ENCODE measurements around the gene SHB. TPM values are rescaled to one million over a fixed set of nuclear protein-coding genes. Genes with fewer than 3 reads are reported as not detected.

Gene SHB
- total and polyA plus RNA-seq, 5 donors, result 14.5 to 38.9 (median 30.4) TPM

DNA sequence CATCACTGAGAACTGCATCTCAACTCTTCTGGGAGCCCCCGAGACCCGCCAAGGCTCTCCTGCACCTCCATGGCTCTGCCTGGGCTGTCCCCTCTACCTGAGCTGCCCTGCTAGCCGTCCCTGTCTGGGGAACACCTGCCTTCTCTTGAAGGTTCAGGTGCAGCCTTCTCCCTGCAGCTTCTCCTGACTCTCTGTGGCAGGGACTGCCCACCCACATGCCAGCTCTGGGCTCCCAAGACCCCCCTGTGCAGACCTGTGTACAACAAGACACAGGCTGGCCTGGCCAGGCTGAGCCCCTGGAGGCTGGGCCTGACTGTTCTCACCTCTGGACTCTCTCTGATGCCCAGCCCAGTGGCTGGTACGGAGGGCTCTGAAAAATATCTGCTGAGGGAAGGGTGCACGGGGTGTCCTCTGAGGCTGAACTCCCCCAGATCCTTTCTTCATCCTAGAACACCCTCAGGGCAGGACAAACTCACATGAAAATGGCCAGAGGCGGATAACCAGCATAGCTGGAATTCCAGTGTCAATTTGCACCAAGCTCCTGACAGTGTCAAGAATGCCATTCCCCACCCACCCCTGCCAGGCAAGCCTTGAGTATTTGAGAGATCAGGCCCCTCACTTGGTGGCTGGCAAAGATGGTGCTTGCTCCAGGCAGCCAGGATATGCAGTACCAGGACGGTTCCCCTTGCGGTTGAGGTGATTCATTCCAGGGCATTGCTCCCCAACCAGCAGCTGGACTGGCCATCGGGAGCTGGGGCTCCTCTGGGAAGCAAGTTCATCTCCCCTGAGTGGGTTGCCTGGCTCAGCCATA lies 124.2 kb downstream of the SHB start:
- 82% methylated on average over 9 of the region's 9 CpGs for WGBS
- Histone ChIP-seq H3K9me3 (ENCODE audit: control insufficient read depth, low read length) (no peaks in the 10 kb centered on the region), H3K4me1 (ENCODE audit: control insufficient read depth, insufficient read depth, low read length) (peaks cover 20% of the 10 kb centered on the region), H3K27ac (ENCODE audit: low read length) (no peak overlapping the region), H3K4me3 (ENCODE audit: low read length) (no peak overlapping the region), H3K27me3 (ENCODE audit: control insufficient read depth, insufficient read depth) (no peaks in the 10 kb centered on the region)
- intact Hi-C loops (cut with DNase I), result no loop called here
- peak; percentile 2 to 9 for ATAC-seq
- DNase-seq, result peak in 2 of 3 donors; percentile 11 to 58

DNA sequence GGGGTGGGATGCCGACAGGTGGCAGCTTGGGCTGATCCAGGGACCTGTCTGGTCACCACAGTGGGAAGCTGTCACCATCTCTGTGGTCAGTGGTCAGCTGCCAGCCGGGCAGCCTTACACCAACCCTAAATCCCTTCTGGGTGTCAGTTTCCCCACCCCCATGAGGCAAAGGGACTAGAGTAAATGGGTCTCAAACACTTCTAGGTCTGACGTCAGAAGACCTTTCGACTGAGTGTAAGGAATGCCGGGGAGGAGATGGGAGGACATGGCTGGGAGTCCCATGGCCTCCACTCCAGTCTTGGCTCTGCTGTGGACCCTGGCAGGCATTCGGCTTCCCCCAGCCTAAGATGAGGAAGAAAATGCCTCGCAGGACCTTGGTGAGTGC lies 124.8 kb downstream of the SHB start:
- WGBS, result 71% methylated on average over 7 of the region's 7 CpGs
- DNase-seq (peak in 2 of 3 donors; percentile 36), ATAC-seq (peak in 1 of 2 donors; percentile 15)

DNA sequence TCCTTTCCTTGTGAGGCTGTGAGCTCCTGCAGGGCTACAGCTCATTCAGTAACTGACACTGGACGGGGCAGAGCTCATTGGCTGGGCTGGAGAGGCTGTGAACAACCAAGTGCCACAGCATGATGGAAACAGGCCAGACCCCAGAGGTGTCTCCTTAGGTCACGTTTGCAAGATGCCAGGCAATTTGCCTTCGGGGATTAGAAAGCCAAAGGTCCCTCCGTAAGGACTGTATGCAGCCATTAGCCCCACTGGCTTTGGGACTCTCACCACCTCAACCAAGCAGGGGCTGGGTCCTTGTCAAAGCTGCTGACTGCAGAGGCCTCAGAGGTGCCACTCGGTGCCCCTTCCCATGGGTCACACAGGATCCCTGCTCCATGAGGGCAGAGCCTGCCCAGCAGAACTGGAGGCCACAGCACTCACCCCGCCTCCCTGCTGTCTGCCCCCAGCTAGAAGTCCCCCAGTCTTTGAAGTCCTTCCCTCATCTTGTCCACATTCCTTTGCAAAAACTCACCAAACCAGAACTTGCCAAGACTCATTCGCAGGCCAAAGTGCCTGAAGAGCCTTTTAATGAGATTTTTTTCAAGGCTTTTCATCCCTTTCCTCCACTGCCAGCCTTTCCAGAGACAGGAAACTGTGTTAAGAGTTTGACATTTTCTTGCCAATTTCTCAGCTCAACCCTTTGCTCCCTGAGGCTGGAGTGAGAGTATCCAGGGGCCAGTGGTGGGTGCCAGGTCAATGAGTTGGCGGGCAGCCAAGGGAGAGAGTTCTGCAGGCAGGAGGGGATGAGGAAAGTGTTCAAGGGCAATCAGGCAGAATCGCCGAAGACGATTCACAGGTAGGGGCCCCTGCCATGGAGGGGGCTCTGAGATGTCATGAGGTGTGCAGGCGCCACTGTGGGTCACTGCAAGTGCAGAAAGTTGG lies 125.4 kb downstream of the SHB start:
- no peaks in the 10 kb centered on the region for H3K9me3 ChIP-seq (ENCODE audit: control insufficient read depth, low read length)
- no peak overlapping the region for H3K4me3 ChIP-seq (ENCODE audit: low read length)
- ATAC-seq (peak; percentile 15 to 31), DNase-seq (peak; percentile 50 to 76 (median 74))
- peaks cover 26% of the 10 kb centered on the region for H3K4me1 ChIP-seq (ENCODE audit: control insufficient read depth, insufficient read depth, low read length)
- H3K27me3 ChIP-seq (ENCODE audit: control insufficient read depth, insufficient read depth), result no peaks in the 10 kb centered on the region
- 55% methylated on average over 12 of the region's 12 CpGs for WGBS
- intact Hi-C loops (cut with DNase I), result no loop called here
- H3K27ac ChIP-seq (ENCODE audit: low read length), result no peak overlapping the region

More for the DNA sequence above, 124.8 kb downstream of the SHB start:
- no peaks in the 10 kb centered on the region for H3K9me3 ChIP-seq (ENCODE audit: control insufficient read depth, low read length)
- H3K27ac ChIP-seq (ENCODE audit: low read length), result no peak overlapping the region
- H3K4me3 ChIP-seq (ENCODE audit: low read length), result no peak overlapping the region
- peaks cover 20% of the 10 kb centered on the region for H3K4me1 ChIP-seq (ENCODE audit: control insufficient read depth, insufficient read depth, low read length)
- intact Hi-C loops (cut with DNase I), result no loop called here
- no peaks in the 10 kb centered on the region for H3K27me3 ChIP-seq (ENCODE audit: control insufficient read depth, insufficient read depth)

DNA sequence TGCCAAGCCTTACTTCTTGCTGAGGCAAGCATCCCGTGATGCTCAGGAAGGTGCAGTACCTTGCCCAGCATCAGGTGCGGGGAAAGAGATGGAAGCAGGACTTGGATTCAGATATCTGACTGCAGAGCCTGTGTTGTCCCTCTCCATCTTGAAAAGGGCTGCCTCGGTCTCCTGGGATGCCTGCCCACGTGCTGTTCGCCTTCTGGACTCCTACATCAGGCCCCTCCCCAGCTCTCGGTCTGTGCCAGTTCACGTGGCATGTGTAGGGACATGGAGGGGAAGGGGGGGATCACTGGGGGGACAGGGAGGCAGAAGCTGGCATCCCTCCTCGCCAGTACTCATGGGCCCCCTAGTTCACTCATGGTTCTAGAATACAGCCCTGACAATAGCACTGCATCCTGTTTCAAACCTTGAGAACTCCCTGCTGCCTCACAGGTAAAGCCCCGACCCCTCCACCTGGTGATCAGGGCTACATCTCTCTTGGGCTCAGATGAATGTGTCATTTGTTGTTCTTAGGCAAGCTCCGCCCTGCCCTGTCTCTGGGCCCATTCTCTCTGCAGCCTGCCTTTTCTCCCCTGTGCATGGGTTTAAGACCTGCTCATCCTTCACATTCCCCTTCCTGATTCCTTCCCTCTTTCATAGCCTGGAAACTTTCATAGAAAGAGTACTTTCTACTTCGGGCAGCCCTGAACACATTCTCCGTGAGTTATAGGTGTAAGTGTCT lies 126.2 kb downstream of the SHB start:
- H3K9me3 ChIP-seq (ENCODE audit: control insufficient read depth, low read length), result no peaks in the 10 kb centered on the region
- H3K4me3 ChIP-seq (ENCODE audit: low read length), result no peak overlapping the region
- intact Hi-C loops (cut with DNase I), result no loop called here
- no peaks in the 10 kb centered on the region for H3K27me3 ChIP-seq (ENCODE audit: control insufficient read depth, insufficient read depth)
- H3K4me1 ChIP-seq (ENCODE audit: control insufficient read depth, insufficient read depth, low read length), result peaks cover 31% of the 10 kb centered on the region
- WGBS, result 75% methylated on average over 12 of the region's 12 CpGs
- ATAC-seq, result no peak
- no peak overlapping the region for H3K27ac ChIP-seq (ENCODE audit: low read length)
- DNase-seq, result peak in 2 of 3 donors; percentile 2 to 31

DNA sequence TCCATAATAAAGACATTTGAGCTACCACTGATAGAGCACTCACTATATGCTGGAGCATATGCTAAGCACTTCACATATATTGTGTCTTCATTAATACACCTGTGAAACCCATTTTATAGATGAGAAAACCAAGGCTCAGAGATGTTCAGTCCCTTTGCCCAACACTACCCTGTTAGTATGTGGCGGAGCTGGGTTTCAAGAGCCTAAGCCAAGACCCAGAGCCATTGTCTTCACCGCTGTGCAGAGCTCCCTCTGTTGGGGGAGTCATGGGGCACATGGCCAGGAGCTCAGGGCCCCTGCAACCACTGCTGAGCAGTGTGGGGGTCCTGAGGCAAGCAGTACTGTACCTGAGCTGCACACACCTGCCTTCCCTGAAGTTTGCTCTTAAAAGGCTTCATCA lies 127.8 kb downstream of the SHB start:
- intact Hi-C loops (cut with DNase I), result no loop called here
- ATAC-seq, result no peak
- DNase-seq, result peak in 1 of 3 donors; percentile 5
- no peaks in the 10 kb centered on the region for H3K27me3 ChIP-seq (ENCODE audit: control insufficient read depth, insufficient read depth)
- WGBS, result 98% methylated on average over 2 of the region's 2 CpGs
- no peaks in the 10 kb centered on the region for H3K9me3 ChIP-seq (ENCODE audit: control insufficient read depth, low read length)
- no peak overlapping the region for H3K27ac ChIP-seq (ENCODE audit: low read length)
- peaks cover 32% of the 10 kb centered on the region for H3K4me1 ChIP-seq (ENCODE audit: control insufficient read depth, insufficient read depth, low read length)
- H3K4me3 ChIP-seq (ENCODE audit: low read length), result no peak overlapping the region

DNA sequence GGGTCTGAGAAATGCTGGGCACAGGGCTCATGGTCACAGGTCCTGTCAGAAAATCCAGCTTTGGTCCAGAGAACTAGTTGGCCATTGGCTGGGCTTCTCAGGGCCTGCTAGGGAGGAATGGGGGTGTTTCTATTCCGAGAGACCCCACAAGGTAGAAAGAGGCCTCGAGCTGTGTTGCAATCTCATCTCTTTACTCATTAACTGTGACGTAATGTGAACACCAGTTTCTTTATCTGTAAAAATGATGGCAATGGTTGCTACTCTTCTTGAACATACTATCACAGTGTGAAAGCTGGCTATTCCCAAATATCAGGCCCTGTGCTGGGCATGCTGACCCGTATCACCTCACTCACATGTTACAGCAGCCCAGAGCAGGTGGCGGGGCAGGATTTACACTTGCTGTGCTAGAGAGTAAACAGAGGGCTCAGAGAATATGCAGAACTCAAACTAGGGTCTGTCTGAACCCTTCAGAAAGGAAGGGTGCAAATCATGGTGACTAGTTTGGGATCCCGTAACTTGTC lies 129.4 kb downstream of the SHB start:
- Histone ChIP-seq H3K4me1 (ENCODE audit: control insufficient read depth, insufficient read depth, low read length) (peaks cover 28% of the 10 kb centered on the region), H3K9me3 (ENCODE audit: control insufficient read depth, low read length) (no peaks in the 10 kb centered on the region), H3K27me3 (ENCODE audit: control insufficient read depth, insufficient read depth) (no peaks in the 10 kb centered on the region), H3K27ac (ENCODE audit: low read length) (no peak overlapping the region), H3K4me3 (ENCODE audit: low read length) (no peak overlapping the region)
- peak in 1 of 3 donors; percentile 22 for DNase-seq
- intact Hi-C loops (cut with DNase I), result loop anchor here in 1 of 4 donors (10.0 kb wide), 1 partner anchor 55 kb away; no protein-coding TSS in a partner anchor
- 79% methylated on average over 6 of the region's 6 CpGs for WGBS
- ATAC-seq, result no peak

DNA sequence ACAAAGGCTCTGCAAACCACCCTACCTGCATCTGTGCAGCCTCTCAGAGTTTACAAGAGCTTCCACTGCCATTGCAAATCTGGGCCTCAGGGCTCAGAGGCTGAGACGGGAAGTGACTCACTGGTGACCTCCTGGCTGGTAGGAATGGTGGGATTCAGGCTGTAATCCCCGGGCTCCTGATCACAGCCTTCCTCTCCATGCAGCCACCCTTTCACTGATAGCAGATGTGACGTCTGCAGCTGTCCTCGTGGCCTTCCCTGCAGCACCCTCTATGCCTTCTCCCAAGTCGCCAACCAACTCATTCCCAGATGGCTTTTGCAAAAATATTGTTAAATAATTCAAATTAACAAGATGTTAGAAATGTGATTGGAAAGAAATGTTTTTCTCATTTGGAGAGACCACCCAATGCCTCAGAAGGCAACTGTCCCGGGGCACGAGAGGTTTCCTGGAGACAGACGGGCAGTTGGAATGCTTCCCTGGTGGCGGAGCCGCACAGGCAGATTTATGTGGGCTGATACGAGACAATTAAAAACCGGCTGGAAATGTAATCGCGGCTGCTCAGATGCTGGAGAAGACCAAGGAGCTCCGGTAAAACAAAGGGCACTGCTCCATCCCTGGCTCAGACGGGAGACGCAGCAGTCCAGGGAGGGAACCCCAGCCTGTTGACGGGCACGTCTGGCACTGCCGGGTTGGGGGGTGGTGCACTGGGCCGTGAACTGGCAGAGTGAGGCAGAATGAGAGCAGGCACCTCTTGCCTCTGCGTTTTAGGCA lies 130.7 kb downstream of the SHB start:
- DNase-seq, result peak; percentile 53 to 71 (median 58)
- Histone ChIP-seq H3K4me1 (ENCODE audit: control insufficient read depth, insufficient read depth, low read length) (peaks cover 19% of the 10 kb centered on the region), H3K27ac (ENCODE audit: low read length) (peak overlapping the region; percentile 71), H3K9me3 (ENCODE audit: control insufficient read depth, low read length) (no peaks in the 10 kb centered on the region), H3K4me3 (ENCODE audit: low read length) (no peak overlapping the region), H3K27me3 (ENCODE audit: control insufficient read depth, insufficient read depth) (no peaks in the 10 kb centered on the region)
- intact Hi-C loops (cut with DNase I), result loop anchor here in 1 of 4 donors (10.0 kb wide), 1 partner anchor 56 kb away; no protein-coding TSS in a partner anchor
- 22% methylated on average over 22 of the region's 22 CpGs for WGBS
- ATAC-seq, result peak; percentile 36 to 84

DNA sequence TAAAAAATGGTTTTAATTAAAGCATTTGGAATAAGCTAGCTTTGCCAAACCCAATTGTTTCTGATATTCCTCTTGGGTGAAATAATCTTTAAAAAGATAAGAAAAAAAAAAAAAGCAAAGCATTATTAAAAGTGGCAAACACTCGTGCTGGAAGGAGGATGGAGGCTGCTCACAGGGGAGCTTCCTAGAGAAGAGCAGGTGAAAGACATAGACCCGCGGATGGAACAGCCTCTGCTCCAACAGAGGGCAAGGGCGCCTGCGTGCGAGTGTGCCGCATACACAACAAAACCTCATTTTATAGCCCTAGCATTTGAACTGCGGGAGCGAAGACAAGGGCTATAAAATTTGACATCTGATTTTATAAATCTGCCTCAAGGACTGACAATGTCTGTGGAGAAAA lies 131.7 kb downstream of the SHB start:
- H3K4me3 ChIP-seq (ENCODE audit: low read length), result no peak overlapping the region
- ATAC-seq (no peak), DNase-seq (peak in 2 of 3 donors; percentile 15 to 23)
- H3K4me1 ChIP-seq (ENCODE audit: control insufficient read depth, insufficient read depth, low read length), result peaks cover 15% of the 10 kb centered on the region
- intact Hi-C loops (cut with DNase I), result loop anchor here in 1 of 4 donors (10.0 kb wide), 1 partner anchor 57 kb away; no protein-coding TSS in a partner anchor
- no peaks in the 10 kb centered on the region for H3K27me3 ChIP-seq (ENCODE audit: control insufficient read depth, insufficient read depth)
- peak overlapping the region; percentile 39 for H3K27ac ChIP-seq (ENCODE audit: low read length)
- 79% methylated on average over 9 of the region's 9 CpGs for WGBS
- H3K9me3 ChIP-seq (ENCODE audit: control insufficient read depth, low read length), result no peaks in the 10 kb centered on the region

DNA sequence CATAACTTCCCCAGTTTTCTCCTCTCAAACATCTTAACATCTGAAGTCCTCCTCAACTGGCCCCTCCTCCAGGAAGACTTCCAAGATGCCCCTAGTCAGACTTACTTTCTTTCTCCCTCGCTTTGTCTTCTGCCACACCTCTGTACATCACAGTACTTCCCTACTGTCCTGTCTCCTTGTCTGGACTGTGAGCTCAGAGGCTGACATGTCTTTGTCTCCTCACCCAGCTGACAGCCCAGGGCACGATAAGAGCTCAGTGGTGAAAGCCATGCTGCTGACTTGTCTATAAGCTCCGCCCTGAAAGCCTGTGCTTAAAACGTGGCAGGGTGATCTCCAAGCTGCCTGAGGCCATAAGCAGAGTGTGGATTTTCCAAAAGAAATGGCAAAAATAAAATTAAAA lies 132.1 kb downstream of the SHB start:
- H3K27ac ChIP-seq (ENCODE audit: low read length), result peak overlapping the region; percentile 11
- peak; percentile 54 to 74 (median 69) for DNase-seq
- intact Hi-C loops (cut with DNase I), result loop anchor here in 1 of 4 donors (10.0 kb wide), 1 partner anchor 58 kb away; no protein-coding TSS in a partner anchor
- no peak overlapping the region for H3K4me3 ChIP-seq (ENCODE audit: low read length)
- 42% methylated on average over 4 of the region's 4 CpGs for WGBS
- H3K4me1 ChIP-seq (ENCODE audit: control insufficient read depth, insufficient read depth, low read length), result peaks cover 15% of the 10 kb centered on the region
- ATAC-seq, result peak; percentile 84 to 90
- H3K27me3 ChIP-seq (ENCODE audit: control insufficient read depth, insufficient read depth), result no peaks in the 10 kb centered on the region
- H3K9me3 ChIP-seq (ENCODE audit: control insufficient read depth, low read length), result no peaks in the 10 kb centered on the region

Measured in right cardiac atrium (tissue), 5 donors.